Measurements from ENCODE around the gene VRK3. TPM values are rescaled to one million over a fixed set of nuclear protein-coding genes. Genes with fewer than 3 reads are reported as not detected.

VRK3 gene
- total RNA-seq, 1 experiment from 2014 or later, result 46.3 TPM

DNA sequence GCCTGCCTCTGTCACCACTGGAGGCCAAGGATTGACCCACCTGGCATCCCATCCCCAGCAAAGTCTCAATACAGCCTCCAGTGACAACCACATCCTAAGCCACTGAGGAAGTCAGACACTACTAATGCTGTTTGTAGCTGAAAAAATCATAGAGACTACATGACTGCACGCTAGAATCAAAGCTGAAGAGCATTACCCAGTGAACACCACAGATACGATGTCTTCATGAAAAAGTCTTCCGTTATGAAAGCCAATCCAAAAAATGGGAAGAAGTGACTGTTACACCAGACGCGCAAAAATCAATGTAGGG lies 84.7 kb downstream of the VRK3 start:
- H3K27me3 Mint-ChIP-seq (ENCODE audit: insufficient read depth, unreplicated experiment), result no peaks in the 10 kb centered on the region
- no peaks in the 10 kb centered on the region for H3K9me3 Mint-ChIP-seq (ENCODE audit: unreplicated experiment)
- no TSS peak for BruUV-seq (replicated peaks)
- Histone ChIP-seq H3K4me1 (peaks cover 3% of the 10 kb centered on the region; the same call in 1 of the 2 replicates), H3K36me3 (ENCODE audit: control insufficient read depth, insufficient read depth, low read length) (no peaks in the 10 kb centered on the region), H3K9me3 (no peaks in the 10 kb centered on the region), H3K27me3 (replicated peaks; ENCODE audit: control insufficient read depth, insufficient read depth, low read length) (no peaks in the 10 kb centered on the region), H3K4me3 (ENCODE audit: low read depth, low read length) (no peak overlapping the region)
- POLR2A ChIA-PET, result no interaction called here
- TF ChIP-seq, protein P1, sequence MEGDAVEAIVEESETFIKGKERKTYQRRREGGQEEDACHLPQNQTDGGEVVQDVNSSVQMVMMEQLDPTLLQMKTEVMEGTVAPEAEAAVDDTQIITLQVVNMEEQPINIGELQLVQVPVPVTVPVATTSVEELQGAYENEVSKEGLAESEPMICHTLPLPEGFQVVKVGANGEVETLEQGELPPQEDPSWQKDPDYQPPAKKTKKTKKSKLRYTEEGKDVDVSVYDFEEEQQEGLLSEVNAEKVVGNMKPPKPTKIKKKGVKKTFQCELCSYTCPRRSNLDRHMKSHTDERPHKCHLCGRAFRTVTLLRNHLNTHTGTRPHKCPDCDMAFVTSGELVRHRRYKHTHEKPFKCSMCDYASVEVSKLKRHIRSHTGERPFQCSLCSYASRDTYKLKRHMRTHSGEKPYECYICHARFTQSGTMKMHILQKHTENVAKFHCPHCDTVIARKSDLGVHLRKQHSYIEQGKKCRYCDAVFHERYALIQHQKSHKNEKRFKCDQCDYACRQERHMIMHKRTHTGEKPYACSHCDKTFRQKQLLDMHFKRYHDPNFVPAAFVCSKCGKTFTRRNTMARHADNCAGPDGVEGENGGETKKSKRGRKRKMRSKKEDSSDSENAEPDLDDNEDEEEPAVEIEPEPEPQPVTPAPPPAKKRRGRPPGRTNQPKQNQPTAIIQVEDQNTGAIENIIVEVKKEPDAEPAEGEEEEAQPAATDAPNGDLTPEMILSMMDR (IDR thresholded peaks at IDR 0.05; ENCODE audit: insufficient read depth in 1 of 2, low read depth in 1 of 2, low read length in 1 of 2, severe bottlenecking in 1 of 2, unreplicated experiment in 1 of 2), result no peak
- intact Hi-C loops (cut with micrococcal nuclease; ENCODE audit: unreplicated experiment), result no loop called here
- H3K36me3 Mint-ChIP-seq (ENCODE audit: insufficient read depth, unreplicated experiment), result peaks cover 5% of the 10 kb centered on the region
- H3K4me3 Mint-ChIP-seq (ENCODE audit: unreplicated experiment), result no peak overlapping the region
- CTCF ChIA-PET, result no interaction called here
- H3K27ac Mint-ChIP-seq (ENCODE audit: unreplicated experiment), result no peak overlapping the region
- DNase-seq, result no peak
- H3K4me1 Mint-ChIP-seq (ENCODE audit: low read depth, unreplicated experiment), result no peaks in the 10 kb centered on the region

DNA sequence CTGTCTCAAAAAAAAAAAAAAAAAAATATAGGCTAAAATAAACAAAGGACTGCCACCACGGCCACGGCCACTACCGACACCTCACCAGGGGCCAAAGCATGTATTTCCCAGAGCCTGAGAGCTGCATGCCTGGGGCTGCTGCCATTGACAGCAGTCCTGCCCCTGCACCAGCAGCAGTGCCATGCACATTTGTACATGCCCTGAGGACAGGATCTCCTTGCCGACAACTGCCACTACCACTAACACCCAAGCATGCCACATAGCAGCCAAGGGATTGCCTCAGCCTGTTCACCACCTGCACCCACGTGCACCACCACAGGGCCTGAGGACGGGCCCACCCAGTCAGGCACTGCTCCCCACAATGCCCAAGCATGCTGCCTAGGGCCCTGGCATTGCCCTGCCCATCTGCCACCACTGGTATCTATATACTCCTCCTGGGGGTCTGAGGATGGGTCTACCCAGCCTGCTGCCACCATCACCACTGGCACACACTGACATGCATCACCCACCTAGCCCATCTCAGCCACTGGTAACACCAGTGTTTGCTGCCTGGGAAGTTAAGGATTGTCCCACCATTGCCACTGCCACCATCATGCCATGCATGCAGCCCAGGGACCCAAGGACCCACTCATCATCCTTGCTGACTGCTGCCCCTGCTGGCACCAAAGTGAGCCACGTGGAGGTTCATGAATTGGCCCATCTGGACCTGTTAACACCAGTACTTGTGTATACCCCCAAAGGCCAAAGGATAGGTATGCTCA lies 85.3 kb downstream of the VRK3 start:
- BruUV-seq (replicated peaks), result no TSS peak
- Mint-ChIP-seq H3K9me3 (ENCODE audit: unreplicated experiment) (no peaks in the 10 kb centered on the region), H3K27me3 (ENCODE audit: insufficient read depth, unreplicated experiment) (no peaks in the 10 kb centered on the region), H3K27ac (ENCODE audit: unreplicated experiment) (no peak overlapping the region), H3K4me1 (ENCODE audit: low read depth, unreplicated experiment) (no peaks in the 10 kb centered on the region), H3K4me3 (ENCODE audit: unreplicated experiment) (no peak overlapping the region), H3K36me3 (ENCODE audit: insufficient read depth, unreplicated experiment) (peaks cover 5% of the 10 kb centered on the region)
- H3K27me3 ChIP-seq (replicated peaks; ENCODE audit: control insufficient read depth, insufficient read depth, low read length), result no peaks in the 10 kb centered on the region
- H3K4me1 ChIP-seq, result peaks cover 3% of the 10 kb centered on the region; the same call in 1 of the 2 replicates
- TF ChIP-seq, protein P1 (IDR thresholded peaks at IDR 0.05; ENCODE audit: insufficient read depth in 1 of 2, low read depth in 1 of 2, low read length in 1 of 2, severe bottlenecking in 1 of 2, unreplicated experiment in 1 of 2), result no peak
- no peaks in the 10 kb centered on the region for H3K36me3 ChIP-seq (ENCODE audit: control insufficient read depth, insufficient read depth, low read length)
- no peak for DNase-seq
- ChIA-PET POLR2A (no interaction called here), CTCF (interaction anchor here (0.5 to 1.1 kb wide), 2 partner anchors 10 to 96 kb away, joined by 3 to 8 read pairs; partner anchors contain the start of gene NUP62)
- intact Hi-C loops (cut with micrococcal nuclease; ENCODE audit: unreplicated experiment), result no loop called here
- no peaks in the 10 kb centered on the region for H3K9me3 ChIP-seq
- H3K4me3 ChIP-seq (ENCODE audit: low read depth, low read length), result no peak overlapping the region

DNA sequence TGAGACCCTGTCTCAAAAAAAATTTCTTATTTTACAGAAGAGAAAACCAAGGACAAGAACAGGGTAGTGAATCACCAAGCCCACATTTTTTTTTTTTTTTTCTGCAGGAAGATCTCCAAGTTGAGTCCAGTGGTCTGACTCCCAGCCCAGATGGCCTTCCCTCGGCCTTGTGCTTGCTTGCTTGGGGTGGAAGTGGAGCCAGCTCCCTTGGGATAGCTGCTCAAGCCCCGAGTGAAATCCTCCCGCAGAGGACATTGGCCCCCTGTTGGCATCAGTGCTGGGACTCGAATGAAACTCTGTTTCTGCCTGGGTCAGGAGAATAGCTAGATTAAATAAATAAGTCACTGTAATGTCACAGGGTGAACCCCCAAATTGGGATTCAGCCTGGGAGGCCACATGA lies 86.5 kb downstream of the VRK3 start:
- BruUV-seq (replicated peaks), result no TSS peak
- H3K9me3 ChIP-seq, result no peaks in the 10 kb centered on the region
- intact Hi-C loops (cut with micrococcal nuclease; ENCODE audit: unreplicated experiment), result no loop called here
- Mint-ChIP-seq H3K36me3 (ENCODE audit: insufficient read depth, unreplicated experiment) (peaks cover 6% of the 10 kb centered on the region), H3K27me3 (ENCODE audit: insufficient read depth, unreplicated experiment) (no peaks in the 10 kb centered on the region), H3K27ac (ENCODE audit: unreplicated experiment) (no peak overlapping the region), H3K4me1 (ENCODE audit: low read depth, unreplicated experiment) (peaks cover 1% of the 10 kb centered on the region), H3K9me3 (ENCODE audit: unreplicated experiment) (no peaks in the 10 kb centered on the region), H3K4me3 (ENCODE audit: unreplicated experiment) (no peak overlapping the region)
- no peaks in the 10 kb centered on the region for H3K27me3 ChIP-seq (replicated peaks; ENCODE audit: control insufficient read depth, insufficient read depth, low read length)
- CTCF ChIA-PET, result interaction anchor here (1.1 kb wide), 1 partner anchor 9 kb away, joined by 3 read pairs; the partner anchor contains the start of gene NUP62
- no peak for DNase-seq
- POLR2A ChIA-PET, result no interaction called here
- TF ChIP-seq, protein P1 (IDR thresholded peaks at IDR 0.05; ENCODE audit: insufficient read depth in 1 of 2, low read depth in 1 of 2, low read length in 1 of 2, severe bottlenecking in 1 of 2, unreplicated experiment in 1 of 2), result no peak
- H3K36me3 ChIP-seq (ENCODE audit: control insufficient read depth, insufficient read depth, low read length), result no peaks in the 10 kb centered on the region
- H3K4me1 ChIP-seq, result peaks cover 3% of the 10 kb centered on the region; the same call in 1 of the 2 replicates
- H3K4me3 ChIP-seq (ENCODE audit: low read depth, low read length), result no peak overlapping the region

All from Caco-2 (cell line).